Left kidney (tissue), 2 donors: Measurements from ENCODE around the gene EPX. TPM values are rescaled to one million over a fixed set of nuclear protein-coding genes. Genes with fewer than 3 reads are reported as not detected.

Source experiments
- DNase-seq: peaks from one replicate; pipeline ENCODE4 v3.0.0-alpha.2; 2013
- polyA plus RNA-seq: library from polyadenylated mRNA; unstranded; fragments of 120-200 nt; gene quantifications from one replicate; pipeline ENCODE4 v1.2.1, GENCODE V29; 2013; ENCODE audit not compliant: insufficient read length

Gene EPX
- polyA plus RNA-seq, 1 donor, result 0.90 TPM

- no peak for DNase-seq
Measured at GRCh38 chr17:58184986-58185761, 7.4 kb upstream of the EPX start.

GRCh38 chr17:58186591-58186990 is 5.9 kb upstream of the EPX start:
- DNase-seq, result no peak

GRCh38 chr17:58187063-58187462 is 5.5 kb upstream of the EPX start:
- no peak for DNase-seq

GRCh38 chr17:58187675-58188074 is 4.9 kb upstream of the EPX start:
- no peak for DNase-seq

- no peak for DNase-seq
Measured at GRCh38 chr17:58189436-58190146, 2.9 kb upstream of the EPX start.

- no peak for DNase-seq
Measured at GRCh38 chr17:58191241-58191896, 1.2 kb upstream of the EPX start.

- DNase-seq, result no peak
Measured at GRCh38 chr17:58193641-58194255, 1.2 kb downstream of the EPX start.

- no peak for DNase-seq
Measured at GRCh38 chr17:58195518-58196123, 3.1 kb downstream of the EPX start.

- no peak for DNase-seq
Measured at GRCh38 chr17:58196610-58197009, 4.1 kb downstream of the EPX start.

GRCh38 chr17:58200024-58200633 is 7.6 kb downstream of the EPX start:
- DNase-seq, result peak; percentile 11

- no peak for DNase-seq
Measured at GRCh38 chr17:58202859-58203258, 10.3 kb downstream of the EPX start.

GRCh38 chr17:58204796-58205195 is 12.3 kb downstream of the EPX start:
- DNase-seq, result no peak

- no peak for DNase-seq
Measured at GRCh38 chr17:58205936-58206335, 13.4 kb downstream of the EPX start.

GRCh38 chr17:58207451-58207850 is 14.9 kb downstream of the EPX start:
- no peak for DNase-seq

GRCh38 chr17:58208344-58208743 is 15.8 kb downstream of the EPX start:
- no peak for DNase-seq

- no peak for DNase-seq
Measured at GRCh38 chr17:58210922-58211321, 18.4 kb downstream of the EPX start.

GRCh38 chr17:58215685-58216084 is 23.2 kb downstream of the EPX start:
- no peak for DNase-seq

GRCh38 chr17:58217766-58218165 is 25.2 kb downstream of the EPX start:
- no peak for DNase-seq

- DNase-seq, result peak; percentile 93
Measured at GRCh38 chr17:58219007-58219788, 26.7 kb downstream of the EPX start, which contains the start of gene MKS1. Gene MKS1 (minus strand): TSS chr17:58219255. CDS start chr17:58219230, 25 bp downstream.

- peak; percentile 7 for DNase-seq
Measured at GRCh38 chr17:58219789-58220183, 27.3 kb downstream of the EPX start.

GRCh38 chr17:58224315-58224714 is 31.8 kb downstream of the EPX start:
- DNase-seq, result no peak
